B cell (primary cell): Measurements from ENCODE around the gene LIPN. TPM values are rescaled to one million over a fixed set of nuclear protein-coding genes. Genes with fewer than 3 reads are reported as not detected.

Source experiments
- ATAC-seq: fragments of 200-7000 bp; cut with Tn5 transposase; one replicate; pipeline ENCODE4 v1.10.0; 2021; ENCODE audit warnings: low read depth, mild to moderate bottlenecking, moderate number of reproducible peaks, moderate library complexity
- CTCF ChIA-PET: fragments of 350-600 bp; sonication (Branson Sonifier 250); formaldehyde crosslinking; loops from one replicate; lab custom pipeline; 2021; ENCODE audit warnings: antibody characterized with exemption, inconsistent platforms; lab: Charles Lee
- POLR2A ChIA-PET: fragments of 350-600 bp; sonication (Branson Sonifier 250); formaldehyde crosslinking; loops from one replicate; lab custom pipeline; 2021; ENCODE audit warnings: antibody characterized with exemption; lab: Charles Lee
- DNase-seq: peaks from one replicate; pipeline ENCODE4 v3.0.0; 2013
- H2AFZ ChIP-seq: 2 replicates; pipeline ENCODE4 v1.6.1; 2012; ENCODE audit warnings: mild to moderate bottlenecking, low read depth, low read length; ENCODE audit not compliant: insufficient read depth, poor library complexity, severe bottlenecking
- H3K27ac ChIP-seq, 2 donors: 1 replicate in 1 of 2; 2 replicates in 1 of 2; pipeline ENCODE4 v1.5.1; 2012 to 2013; ENCODE audit warnings: low read length in 2 of 2, mild to moderate bottlenecking in 2 of 2, moderate library complexity in 1 of 2
- H3K27me3 ChIP-seq, 4 experiments: fragments of 200-600 bp in 1 of 4; sonication (generic) in 1 of 4; replicated peaks in 1 of 4; 1 replicate in 2 of 4; 2 replicates in 2 of 4; pipeline versions ENCODE4 v1.6.1 to v1.7.0; 2013 to 2016; ENCODE audit warnings: low read length in 3 of 4, mild to moderate bottlenecking in 2 of 4, mixed read lengths in 1 of 4, moderate library complexity in 1 of 4; ENCODE audit not compliant: insufficient read depth in 4 of 4, control insufficient read depth in 3 of 4; ENCODE audit errors: control extremely low read depth in 1 of 4
- H3K36me3 ChIP-seq, 2 experiments: replicated peaks in 1 of 2; 1 replicate in 1 of 2; 2 replicates in 1 of 2; pipeline versions ENCODE4 v1.6.1 to v1.7.1; 2013; ENCODE audit warnings: low read length in 1 of 2; ENCODE audit not compliant: insufficient read depth in 2 of 2, control insufficient read depth in 1 of 2; ENCODE audit errors: control extremely low read depth in 1 of 2, extremely low read depth in 1 of 2
- H3K4me1 ChIP-seq, 2 donors: fragments of 200-600 bp in 1 of 2; sonication (generic) in 1 of 2; 1 replicate in 1 of 2; 2 replicates in 1 of 2; pipeline versions ENCODE4 v1.5.1 to v1.6.1; 2013 to 2017; ENCODE audit warnings: low read length in 2 of 2; ENCODE audit not compliant: control insufficient read depth in 2 of 2, insufficient read depth in 2 of 2
- H3K4me2 ChIP-seq: replicated peaks from 2 replicates; pipeline ENCODE3; 2012; ENCODE audit warnings: mild to moderate bottlenecking, low read depth, low read length; ENCODE audit not compliant: poor library complexity, severe bottlenecking
- H3K4me3 ChIP-seq, 5 experiments: fragments of 200-600 bp in 1 of 5; sonication (generic) in 1 of 5; 1 replicate in 3 of 5; 2 replicates in 2 of 5; pipeline versions ENCODE4 v1.5.1 to v1.7.0; 2011 to 2016; ENCODE audit warnings: low read length in 4 of 5, mild to moderate bottlenecking in 4 of 5, low read depth in 2 of 5, control low read depth in 1 of 5, moderate library complexity in 1 of 5; ENCODE audit not compliant: insufficient read depth in 1 of 5; ENCODE audit errors: control extremely low read depth in 1 of 5, extremely low read depth in 1 of 5
- H3K79me2 ChIP-seq: fragments of 200-600 bp; sonication (generic); one replicate; pipeline ENCODE4 v1.6.0; 2016; ENCODE audit warnings: low read length; ENCODE audit not compliant: control insufficient read depth, insufficient read depth
- H3K9ac ChIP-seq: fragments of 200-600 bp; sonication (generic); 2 replicates; pipeline ENCODE4 v1.6.1; 2017; ENCODE audit warnings: mild to moderate bottlenecking, low read length, moderate library complexity
- H3K9me3 ChIP-seq, 3 donors: one replicate each; pipeline versions ENCODE4 v1.6.1 to v1.7.1; 2013; ENCODE audit warnings: low read length in 2 of 3; ENCODE audit not compliant: control insufficient read depth in 2 of 3, insufficient read depth in 1 of 3; ENCODE audit errors: control extremely low read depth in 1 of 3
- H4K20me1 ChIP-seq: 2 replicates; pipeline ENCODE4 v1.6.0; 2012; ENCODE audit warnings: mild to moderate bottlenecking, low read length; ENCODE audit not compliant: insufficient read depth, control insufficient read depth, poor library complexity, severe bottlenecking
- H3K27ac Mint-ChIP-seq: one replicate; pipeline ENCODE4 v1.8.0; 2021; ENCODE audit warnings: mixed read lengths
- H3K27me3 Mint-ChIP-seq: one replicate; pipeline ENCODE4 v1.8.0; 2021; ENCODE audit warnings: mixed read lengths
- H3K4me1 Mint-ChIP-seq: one replicate; pipeline ENCODE4 v1.8.0; 2021; ENCODE audit warnings: mixed read lengths
- H3K4me3 Mint-ChIP-seq: one replicate; pipeline ENCODE4 v1.8.0; 2021; ENCODE audit warnings: mixed read lengths
- H3K9me3 Mint-ChIP-seq: one replicate; pipeline ENCODE4 v1.8.0; 2022; ENCODE audit warnings: mixed read lengths; ENCODE audit not compliant: insufficient read depth
- CTCF ChIP-seq: fragments of 200-600 bp; IDR thresholded peaks from one replicate; pipeline ENCODE4 v1.8.0; 2022; ENCODE audit warnings: antibody characterized with exemption, mild to moderate bottlenecking
- EZH2 ChIP-seq: IDR thresholded peaks from 2 replicates; pipeline ENCODE4 v1.6.1; 2012; ENCODE audit warnings: borderline replicate concordance, low read depth, mild to moderate bottlenecking, moderate library complexity, low read length; ENCODE audit not compliant: insufficient read depth, poor library complexity, severe bottlenecking
- WGBS: methylation state at CpG from one replicate; pipeline ENCODE4 v1.1.5; 2013; ENCODE audit warnings: missing lambda C conversion rate; ENCODE audit not compliant: insufficient coverage; 5-methylcytosine and 5-hydroxymethylcytosine counted together
- intact Hi-C: fragments of 100-400 bp; cut with micrococcal nuclease; formaldehyde crosslinking; loops from one replicate; pipeline ENCODE4 v1.10.0; 2022
- polyA plus RNA-seq: library from polyadenylated mRNA; depleted of rRNA; stranded (reverse); fragments of >200 nt; gene quantifications from 2 replicates; pipeline ENCODE4 v1.2.3, GENCODE V29; 2012
- total RNA-seq, 2 donors: library from RNA; stranded (reverse); fragments of 120-200 nt in 1 of 2; gene quantifications; 1 replicate in 1 of 2; 2 replicates in 1 of 2; pipeline versions ENCODE4 v1.2.3 to v1.2.4, GENCODE V29; 2013 to 2022

LIPN gene
- total and polyA plus RNA-seq, 2 donors (not counting 1 experiment from before 2014, with no cell fraction given): 0.12 TPM; not detected in 1

DNA sequence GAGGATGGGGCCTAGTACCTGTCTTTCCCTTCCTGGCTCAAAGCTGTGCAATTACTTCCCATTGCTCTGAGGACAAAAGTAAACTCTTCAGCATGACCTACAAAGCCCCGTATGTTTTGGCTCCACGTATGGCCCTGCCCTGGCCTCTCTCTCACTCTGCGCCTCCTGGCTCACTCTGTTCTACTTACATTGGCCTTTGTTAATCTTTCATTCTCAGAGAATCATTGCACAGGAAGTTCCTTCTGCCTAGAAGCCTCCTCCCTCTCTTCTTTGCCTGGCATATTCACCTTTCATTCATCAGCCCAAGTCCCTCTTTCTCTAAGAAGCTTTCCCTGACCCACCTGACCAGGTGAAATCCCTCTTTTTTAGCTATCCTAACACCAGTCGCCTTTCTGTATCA is 66.6 kb downstream of the LIPN start:
- no peaks in the 10 kb centered on the region for H4K20me1 ChIP-seq
- no peaks in the 10 kb centered on the region for H3K79me2 ChIP-seq
- H3K36me3 ChIP-seq: no peaks in the 10 kb centered on the region
- CTCF ChIA-PET: interaction anchor here (1.2 to 22.4 kb wide), 4 partner anchors 9 to 203 kb away, joined by 4 to 749 read pairs (median 16); no protein-coding TSS in a partner anchor
- H3K4me1 ChIP-seq: peaks cover 8 to 10% of the 10 kb centered on the region in 2 donors
- DNase-seq: no peak
- POLR2A ChIA-PET: no interaction called here
- H3K9me3 Mint-ChIP-seq: no peaks in the 10 kb centered on the region
- 100% methylated on average over 3 of the region's 4 CpGs for WGBS
- H3K27ac ChIP-seq: no peak overlapping the region
- no peak overlapping the region for H3K4me2 ChIP-seq
- ATAC-seq: no peak
- no peaks in the 10 kb centered on the region for H3K27me3 ChIP-seq
- H3K9me3 ChIP-seq: no peaks in the 10 kb centered on the region
- intact Hi-C loops: no loop called here
- H3K27me3 Mint-ChIP-seq: peaks cover 3% of the 10 kb centered on the region
- H3K4me1 Mint-ChIP-seq: peaks cover 14% of the 10 kb centered on the region
- H2AFZ ChIP-seq: peak overlapping the region; percentile 47
- H3K9ac ChIP-seq: no peak overlapping the region
- TF ChIP-seq CTCF (no peak), EZH2 (no peak)
- H3K27ac Mint-ChIP-seq: peak overlapping the region; percentile 1
- H3K4me3 Mint-ChIP-seq: no peak overlapping the region
- H3K4me3 ChIP-seq: no peak overlapping the region

DNA sequence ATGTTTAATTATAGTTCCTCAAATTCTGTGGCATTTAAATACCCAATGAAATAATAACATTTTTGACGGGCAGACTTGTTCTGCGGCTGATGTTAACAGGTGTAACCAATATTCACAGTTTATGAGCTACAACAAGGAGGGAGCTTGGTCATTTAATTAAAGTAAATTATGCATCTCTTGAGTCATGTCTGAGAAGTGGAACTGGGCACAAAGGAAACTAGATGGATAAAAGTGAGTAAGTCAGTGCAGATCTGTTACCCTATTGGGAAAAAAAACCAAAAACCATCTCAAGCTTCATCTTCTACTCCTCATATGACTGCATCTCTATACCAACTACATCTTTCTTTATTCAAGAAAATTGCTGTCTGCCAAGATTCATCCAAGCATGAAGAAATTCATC is 67.9 kb downstream of the LIPN start:
- Mint-ChIP-seq H3K27me3 (peaks cover 3% of the 10 kb centered on the region), H3K9me3 (no peaks in the 10 kb centered on the region)

More for the DNA sequence above, 67.9 kb downstream of the LIPN start:
- ATAC-seq (no peak), DNase-seq (no peak)
- Histone ChIP-seq H3K9me3 (no peaks in the 10 kb centered on the region), H4K20me1 (no peaks in the 10 kb centered on the region), H3K4me3 (no peak overlapping the region), H3K4me1 (peaks cover 8 to 13% of the 10 kb centered on the region in 2 donors), H3K36me3 (no peaks in the 10 kb centered on the region), H3K4me2 (no peak overlapping the region), H3K27me3 (no peaks in the 10 kb centered on the region), H3K27ac (no peak overlapping the region), H3K79me2 (no peaks in the 10 kb centered on the region), H2AFZ (no peak overlapping the region), H3K9ac (no peak overlapping the region)
- POLR2A ChIA-PET: no interaction called here
- intact Hi-C loops: no loop called here
- WGBS: no CpG with 5 or more reads among the region's 2 CpGs
- TF ChIP-seq CTCF: no peak
- no peak for TF ChIP-seq EZH2
- no peak overlapping the region for H3K27ac Mint-ChIP-seq
- H3K4me1 Mint-ChIP-seq: peaks cover 18% of the 10 kb centered on the region
- no peak overlapping the region for H3K4me3 Mint-ChIP-seq
- CTCF ChIA-PET: interaction anchor here (1.3 to 22.4 kb wide), 6 partner anchors 8 to 390 kb away, joined by 3 to 749 read pairs (median 5); no protein-coding TSS in a partner anchor
